DOHH2 (cell line): ENCODE measurements around the gene HNRNPUL1.

Source experiments
- H3F3A ChIP-seq: fragments of 200-600 bp; sonication (generic), shearing (Covaris generic); 2 replicates; pipeline ENCODE4 v1.6.0; 2016; ENCODE audit warnings: antibody characterized with exemption, mild to moderate bottlenecking; ENCODE audit not compliant: control insufficient read depth, insufficient read depth
- H3K27ac ChIP-seq: fragments of 200-600 bp; sonication (generic); 2 replicates; pipeline ENCODE4 v1.5.1; 2014; ENCODE audit warnings: low read depth, mild to moderate bottlenecking, low read length, moderate library complexity
- H3K27me3 ChIP-seq: fragments of 200-600 bp; sonication (generic); 2 replicates; pipeline ENCODE4 v1.6.1; 2014; ENCODE audit warnings: mild to moderate bottlenecking, low read length, mixed read lengths; ENCODE audit not compliant: control insufficient read depth
- H3K36me3 ChIP-seq: fragments of 200-600 bp; sonication (generic); 2 replicates; pipeline ENCODE4 v1.6.1; 2014; ENCODE audit warnings: mild to moderate bottlenecking, low read length, moderate library complexity, mixed read lengths; ENCODE audit not compliant: control insufficient read depth
- H3K4me1 ChIP-seq: fragments of 200-600 bp; sonication (generic); 2 replicates; pipeline ENCODE4 v1.6.1; 2014; ENCODE audit warnings: mild to moderate bottlenecking, low read length, mixed read lengths; ENCODE audit not compliant: control insufficient read depth
- H3K4me2 ChIP-seq: fragments of 200-600 bp; sonication (generic); 2 replicates; pipeline ENCODE4 v1.6.0; 2014; ENCODE audit warnings: mild to moderate bottlenecking, low read length, moderate library complexity
- H3K4me3 ChIP-seq: fragments of 200-600 bp; sonication (generic); 2 replicates; pipeline ENCODE4 v1.5.1; 2014; ENCODE audit warnings: mild to moderate bottlenecking, low read length, mixed read lengths
- H3K79me2 ChIP-seq: fragments of 200-600 bp; sonication (generic); 2 replicates; pipeline ENCODE4 v1.6.1; 2014; ENCODE audit warnings: mild to moderate bottlenecking, low read length, mixed read lengths; ENCODE audit not compliant: control insufficient read depth
- H3K9me2 ChIP-seq: fragments of 200-600 bp; sonication (generic); replicated peaks from 2 replicates; pipeline ENCODE4 v1.6.1; 2014; ENCODE audit warnings: mild to moderate bottlenecking, low read length, mixed read lengths; ENCODE audit not compliant: control insufficient read depth
- H3K9me3 ChIP-seq: fragments of 200-600 bp; sonication (generic); 2 replicates; pipeline ENCODE4 v1.6.1; 2014; ENCODE audit warnings: antibody characterized with exemption, low read length, mixed read lengths; ENCODE audit not compliant: control insufficient read depth, insufficient read depth
- H4K20me1 ChIP-seq: fragments of 200-600 bp; sonication (generic); 2 replicates; pipeline ENCODE4 v1.6.0; 2014; ENCODE audit warnings: low read depth, mild to moderate bottlenecking, antibody characterized with exemption, low read length, moderate library complexity; ENCODE audit not compliant: control insufficient read depth, insufficient read depth
- EZH2phosphoT487 ChIP-seq: fragments of 200-600 bp; sonication (generic); IDR thresholded peaks from 2 replicates; pipeline ENCODE4 v1.6.1; 2017; ENCODE audit warnings: borderline replicate concordance, mild to moderate bottlenecking, antibody characterized with exemption, low read length, moderate library complexity, mixed read lengths
- TF ChIP-seq, protein P1 (sequence below): fragments of 200-600 bp; sonication (generic); IDR thresholded peaks from one replicate; pipeline ENCODE4 v1.5.1; 2014; ENCODE audit warnings: antibody characterized with exemption, mild to moderate bottlenecking, low read depth, low read length; ENCODE audit not compliant: poor library complexity, severe bottlenecking

HNRNPUL1 gene

DNA sequence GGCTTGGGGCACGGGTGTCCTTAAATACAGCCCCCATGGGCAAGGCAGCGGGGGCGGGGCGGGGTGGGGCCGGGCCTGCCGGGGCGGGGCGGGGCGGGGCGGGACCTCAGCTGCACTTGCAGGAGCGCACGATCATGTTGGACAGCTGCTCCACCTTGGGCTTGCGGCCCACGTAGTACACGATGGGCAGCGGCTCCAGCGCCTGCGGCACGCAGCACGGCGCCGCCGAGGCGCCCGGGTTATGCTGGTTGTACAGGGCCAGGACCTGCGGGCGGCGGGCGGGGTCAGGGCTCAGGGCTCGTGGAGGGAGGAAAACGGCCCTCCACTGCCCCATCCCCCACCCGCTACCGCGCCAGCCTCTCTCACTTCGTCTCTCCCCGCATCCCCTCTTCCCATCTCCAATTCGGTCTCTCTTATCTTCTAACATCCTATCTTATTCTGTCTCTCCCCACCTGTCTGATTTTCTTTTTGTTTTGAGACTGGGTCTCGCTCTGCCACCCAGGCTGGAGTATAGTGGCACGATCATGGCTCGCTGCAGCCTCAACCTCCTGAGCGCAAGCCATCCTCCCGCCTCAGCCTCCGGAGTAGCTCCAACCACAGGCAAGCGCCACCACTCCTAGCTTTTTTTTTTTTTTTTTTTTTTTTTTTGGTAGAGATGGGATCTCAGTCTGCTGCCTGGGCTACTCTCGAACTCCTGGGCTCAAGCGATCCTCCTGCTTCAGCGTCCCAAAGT lies 66.9 kb downstream of the HNRNPUL1 start:
- Histone ChIP-seq H3K36me3 (peaks cover 70% of the 10 kb centered on the region), H3K4me2 (no peak overlapping the region; the same call in 1 of the 2 replicates)

DNA sequence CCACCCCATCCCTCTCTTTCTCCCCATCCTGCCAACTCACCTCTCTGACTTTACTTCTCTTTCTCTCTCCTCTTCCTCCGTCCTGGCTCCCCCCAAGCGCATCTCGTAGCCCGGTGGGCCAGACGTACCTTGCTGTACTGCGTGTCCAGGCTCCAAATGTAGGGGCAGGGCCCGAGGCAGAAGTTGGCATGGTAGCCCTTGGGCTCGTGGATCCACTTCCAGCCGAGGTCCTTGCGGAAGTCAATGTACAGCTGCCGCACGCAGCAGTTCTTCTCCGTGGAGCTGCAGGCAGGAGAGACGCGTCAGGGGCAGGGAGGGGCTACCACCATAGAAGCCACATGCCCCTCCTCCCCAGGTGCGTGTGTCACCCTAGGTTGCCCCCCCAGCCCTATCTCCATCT lies 67.8 kb downstream of the HNRNPUL1 start:
- Histone ChIP-seq H3K4me2 (no peak overlapping the region), H3K4me1 (peaks cover 78% of the 10 kb centered on the region), H3K36me3 (peaks cover 71% of the 10 kb centered on the region), H4K20me1 (peaks cover 4% of the 10 kb centered on the region; the same call in 1 of the 2 replicates), H3K27me3 (no peaks in the 10 kb centered on the region), H3K9me3 (no peaks in the 10 kb centered on the region), H3K9me2 (no peaks in the 10 kb centered on the region), H3K79me2 (peaks cover 28% of the 10 kb centered on the region), H3K27ac (no peak overlapping the region), H3F3A (peaks cover 41% of the 10 kb centered on the region), H3K4me3 (no peak overlapping the region)
- TF ChIP-seq, protein P1, sequence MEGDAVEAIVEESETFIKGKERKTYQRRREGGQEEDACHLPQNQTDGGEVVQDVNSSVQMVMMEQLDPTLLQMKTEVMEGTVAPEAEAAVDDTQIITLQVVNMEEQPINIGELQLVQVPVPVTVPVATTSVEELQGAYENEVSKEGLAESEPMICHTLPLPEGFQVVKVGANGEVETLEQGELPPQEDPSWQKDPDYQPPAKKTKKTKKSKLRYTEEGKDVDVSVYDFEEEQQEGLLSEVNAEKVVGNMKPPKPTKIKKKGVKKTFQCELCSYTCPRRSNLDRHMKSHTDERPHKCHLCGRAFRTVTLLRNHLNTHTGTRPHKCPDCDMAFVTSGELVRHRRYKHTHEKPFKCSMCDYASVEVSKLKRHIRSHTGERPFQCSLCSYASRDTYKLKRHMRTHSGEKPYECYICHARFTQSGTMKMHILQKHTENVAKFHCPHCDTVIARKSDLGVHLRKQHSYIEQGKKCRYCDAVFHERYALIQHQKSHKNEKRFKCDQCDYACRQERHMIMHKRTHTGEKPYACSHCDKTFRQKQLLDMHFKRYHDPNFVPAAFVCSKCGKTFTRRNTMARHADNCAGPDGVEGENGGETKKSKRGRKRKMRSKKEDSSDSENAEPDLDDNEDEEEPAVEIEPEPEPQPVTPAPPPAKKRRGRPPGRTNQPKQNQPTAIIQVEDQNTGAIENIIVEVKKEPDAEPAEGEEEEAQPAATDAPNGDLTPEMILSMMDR = no peak
- TF ChIP-seq EZH2phosphoT487 = no peak

More for the DNA sequence above, 66.9 kb downstream of the HNRNPUL1 start:
- Histone ChIP-seq H4K20me1 (peaks cover 4% of the 10 kb centered on the region; the same call in 1 of the 2 replicates), H3K27me3 (no peaks in the 10 kb centered on the region), H3K4me3 (no peak overlapping the region), H3K4me1 (peaks cover 82% of the 10 kb centered on the region), H3K27ac (no peak overlapping the region), H3K79me2 (peaks cover 28% of the 10 kb centered on the region), H3K9me3 (no peaks in the 10 kb centered on the region), H3F3A (peaks cover 49% of the 10 kb centered on the region), H3K9me2 (no peaks in the 10 kb centered on the region)
- TF ChIP-seq, protein P1 = no peak
- TF ChIP-seq EZH2phosphoT487 = no peak

DNA sequence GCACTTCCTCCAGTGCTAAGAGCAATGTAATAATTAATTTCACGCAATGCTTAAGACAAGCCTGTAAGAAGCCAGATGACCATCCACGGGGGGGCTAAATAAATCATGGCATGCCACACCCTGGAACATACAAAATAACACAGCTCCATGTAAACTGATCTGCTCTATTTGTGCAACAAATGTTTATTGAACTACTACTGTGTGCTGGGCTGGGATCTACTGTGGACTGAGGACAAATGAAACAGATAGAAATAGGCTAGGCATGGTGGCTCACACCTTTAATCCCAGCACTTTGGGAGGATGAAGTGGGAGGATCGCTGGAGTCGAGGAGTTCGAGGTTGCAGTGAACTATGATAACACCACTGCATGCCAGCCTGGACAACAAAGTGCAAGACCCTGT lies 68.3 kb downstream of the HNRNPUL1 start:
- H3K36me3 ChIP-seq = peaks cover 72% of the 10 kb centered on the region
- no peaks in the 10 kb centered on the region for H3K27me3 ChIP-seq
- H4K20me1 ChIP-seq = peaks cover 5% of the 10 kb centered on the region; the same call in 1 of the 2 replicates
- H3K27ac ChIP-seq = no peak overlapping the region
- H3K79me2 ChIP-seq = peaks cover 28% of the 10 kb centered on the region
- no peak overlapping the region for H3K4me3 ChIP-seq
- TF ChIP-seq EZH2phosphoT487 = no peak
- TF ChIP-seq, protein P1 = no peak
- H3K9me2 ChIP-seq = no peaks in the 10 kb centered on the region
- peaks cover 37% of the 10 kb centered on the region for H3F3A ChIP-seq
- no peaks in the 10 kb centered on the region for H3K9me3 ChIP-seq
- no peak overlapping the region for H3K4me2 ChIP-seq
- H3K4me1 ChIP-seq = peaks cover 73% of the 10 kb centered on the region
